AG20443 (cell line): ENCODE results near the gene CLRN3.

Source experiments
- DNase-seq: peaks from one replicate; pipeline ENCODE4 v3.0.0; 2012; ENCODE audit warnings: low spot score, mixed read lengths

CLRN3 gene

GRCh38 chr10:127899766-127900387 lies 7.1 kb upstream of the CLRN3 start:
- DNase-seq, result no peak

DNA sequence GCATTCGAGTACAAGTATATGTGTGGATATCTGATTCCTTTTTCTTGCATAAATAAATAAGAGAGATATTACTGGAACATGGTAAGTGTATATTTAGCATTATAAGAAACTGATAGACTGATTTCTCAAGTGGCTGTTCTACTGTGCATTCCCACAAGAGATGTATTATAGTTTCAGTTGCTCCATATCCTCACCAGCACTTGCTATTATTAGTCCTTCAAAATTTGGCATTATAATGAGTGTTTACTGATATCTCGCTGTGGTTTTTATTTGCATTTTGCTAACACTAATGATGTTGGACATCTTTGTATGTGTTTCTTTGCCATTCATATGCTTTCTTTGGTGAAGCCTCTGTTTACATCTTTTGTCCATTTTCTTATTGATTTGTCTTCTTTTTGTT lies 4.4 kb upstream of the CLRN3 start:
- DNase-seq, result no peak

GRCh38 chr10:127896590-127896989 lies 3.8 kb upstream of the CLRN3 start:
- DNase-seq, result no peak

- DNase-seq, result no peak
Observed at GRCh38 chr10:127894146-127894545, 1.4 kb upstream of the CLRN3 start.

- DNase-seq, result no peak
Observed at GRCh38 chr10:127890832-127891334, 1.9 kb downstream of the CLRN3 start.

DNA sequence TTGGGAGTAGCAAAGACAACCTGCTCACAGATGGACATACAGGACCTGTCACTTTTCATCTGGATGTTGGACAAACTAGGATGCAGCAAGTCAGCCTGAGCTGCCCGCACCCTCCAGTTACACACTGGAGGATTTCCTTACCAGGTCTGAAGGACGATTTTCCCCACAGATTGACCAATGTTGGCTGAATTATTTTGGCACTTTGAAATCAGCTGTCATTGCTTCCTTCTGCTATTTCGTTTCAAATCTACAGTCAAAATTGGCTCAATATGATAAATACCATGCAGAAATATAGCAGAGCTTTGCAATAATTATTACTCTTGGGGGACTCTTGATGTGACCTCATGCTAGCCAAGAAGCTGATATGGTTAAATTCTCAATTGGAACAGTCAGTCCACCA lies 2.5 kb downstream of the CLRN3 start:
- DNase-seq, result no peak

GRCh38 chr10:127889605-127890195 lies 3.0 kb downstream of the CLRN3 start:
- peak; percentile 42 for DNase-seq

DNA sequence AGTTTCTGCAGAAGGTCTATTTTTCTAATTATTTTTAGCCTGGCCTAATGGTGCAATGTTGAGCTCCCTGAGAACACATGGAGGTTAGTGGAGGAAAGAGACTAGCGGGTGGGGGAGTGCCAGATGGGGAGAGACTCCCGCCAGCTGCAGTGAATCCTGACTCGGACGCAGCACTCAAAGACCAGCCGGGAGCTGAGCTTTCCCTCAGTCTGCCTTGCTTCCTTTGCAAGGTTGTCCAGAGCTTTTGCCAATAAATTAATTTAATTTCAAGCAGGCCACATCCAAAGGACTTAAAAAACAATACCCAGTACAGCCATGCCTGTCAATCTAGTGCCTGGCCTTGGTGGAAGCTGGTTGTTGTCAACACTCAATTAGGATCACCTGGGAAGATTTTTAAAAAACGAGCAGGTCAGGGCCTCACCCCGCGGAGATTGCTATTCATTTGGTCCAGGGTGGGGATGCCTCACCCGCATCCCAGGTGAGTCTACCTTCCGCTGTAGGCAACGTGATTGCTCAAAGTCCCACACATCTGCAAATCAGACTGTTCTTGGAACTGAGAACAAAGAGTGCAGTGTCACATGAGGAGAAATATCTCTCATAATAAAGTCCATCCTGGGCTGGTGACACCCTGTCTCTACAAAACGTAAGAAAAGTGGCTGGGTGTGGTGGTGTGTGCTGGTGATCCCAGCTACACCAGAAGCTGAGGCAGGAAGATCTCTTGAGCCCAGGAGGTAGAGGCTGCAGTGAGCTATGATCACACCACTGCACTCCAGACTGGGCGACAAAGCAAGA lies 4.0 kb downstream of the CLRN3 start:
- no peak for DNase-seq

DNA sequence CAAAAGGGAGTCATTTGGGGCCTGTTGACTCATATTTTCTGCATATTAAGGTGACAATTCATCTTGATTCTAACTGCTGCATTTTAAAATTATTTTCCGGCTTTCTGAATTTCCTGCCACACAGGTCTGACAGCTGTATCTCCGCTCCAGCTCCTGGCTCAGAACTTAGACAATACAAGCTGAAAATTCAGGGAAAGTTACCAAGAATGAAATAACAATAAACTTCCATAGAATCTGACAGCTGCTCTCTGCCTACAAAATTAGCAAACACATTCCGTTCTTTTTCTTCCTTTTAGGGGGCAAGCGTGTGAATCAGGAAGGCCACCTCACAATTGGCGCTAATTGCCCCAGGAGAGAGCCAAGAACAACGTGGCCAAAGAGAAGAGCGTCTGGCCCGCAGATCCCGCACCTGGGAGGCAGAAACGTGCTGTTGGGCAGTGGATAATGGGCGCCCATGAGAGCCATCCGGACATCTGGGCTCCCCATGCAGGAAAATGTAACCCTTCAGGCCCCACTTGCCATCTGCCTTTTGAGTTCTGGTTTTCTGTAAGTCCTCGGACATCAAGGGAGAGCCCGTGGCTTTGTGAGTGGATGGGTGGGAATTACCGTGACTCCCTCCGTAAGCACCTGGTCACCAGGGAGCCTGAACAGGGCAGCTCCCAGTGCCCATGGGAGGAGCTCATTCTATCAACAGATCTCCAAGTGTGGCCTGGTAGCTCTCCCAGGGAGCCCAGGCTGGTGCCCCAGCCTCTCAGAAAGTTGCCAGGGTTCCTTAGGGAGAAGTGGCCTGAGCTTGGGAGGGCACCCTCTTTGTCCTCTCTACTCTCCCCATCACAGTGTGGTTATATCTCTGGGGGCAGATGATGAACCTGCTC lies 5.0 kb downstream of the CLRN3 start:
- DNase-seq, result no peak

DNA sequence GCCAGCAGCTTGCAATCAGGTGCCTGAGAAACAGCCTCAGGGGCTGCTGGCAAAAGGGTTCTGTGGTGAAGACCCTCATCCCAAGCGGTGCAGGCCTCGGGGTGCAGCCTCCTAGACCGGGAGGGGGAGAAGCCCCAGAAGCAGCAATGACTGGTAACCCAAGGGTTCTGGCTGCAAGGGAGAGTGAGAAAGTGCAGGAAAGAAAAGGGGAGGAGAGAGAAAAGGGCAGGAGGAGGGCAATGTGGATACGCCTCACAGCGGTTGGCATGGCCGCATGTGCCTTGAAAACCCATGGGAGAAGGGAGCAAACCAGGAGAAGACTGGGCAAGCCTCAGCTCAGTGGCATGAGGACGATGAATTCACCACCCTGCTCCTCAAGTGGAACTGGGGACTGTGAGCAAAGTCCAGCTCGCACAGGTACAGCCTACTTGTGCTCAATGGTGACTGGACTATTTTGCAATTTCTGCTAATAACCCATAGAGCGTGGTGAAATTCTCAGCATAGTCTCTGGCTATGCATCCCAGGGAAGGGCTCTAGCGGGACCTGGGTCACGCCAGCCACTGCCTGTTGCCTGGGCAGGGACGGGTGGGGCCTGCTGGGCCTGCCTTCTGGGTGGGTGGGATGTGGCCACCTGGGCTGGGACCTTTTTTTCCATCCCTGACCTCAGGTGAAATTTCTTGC lies 6.2 kb downstream of the CLRN3 start:
- DNase-seq, result peak; percentile 4

DNA sequence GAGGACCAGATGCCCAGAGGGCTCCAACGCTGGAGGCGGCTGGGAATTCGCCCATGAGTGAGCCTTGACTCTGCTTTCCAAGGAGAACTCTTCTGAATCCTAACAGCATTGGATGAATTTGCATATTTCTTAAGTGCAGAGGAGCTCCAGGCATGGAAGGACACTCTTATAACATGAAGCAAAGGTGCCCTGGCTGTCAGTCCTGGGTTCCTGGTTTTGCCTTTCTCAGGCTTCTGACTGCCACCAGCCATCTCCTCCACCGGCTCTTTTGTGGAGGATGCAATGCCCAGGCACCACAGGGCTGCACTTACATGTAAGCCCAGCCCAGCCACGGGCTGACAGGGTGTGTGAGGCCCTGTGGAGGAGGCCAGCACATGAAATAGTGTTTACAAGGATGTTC lies 8.2 kb downstream of the CLRN3 start:
- DNase-seq, result no peak

DNA sequence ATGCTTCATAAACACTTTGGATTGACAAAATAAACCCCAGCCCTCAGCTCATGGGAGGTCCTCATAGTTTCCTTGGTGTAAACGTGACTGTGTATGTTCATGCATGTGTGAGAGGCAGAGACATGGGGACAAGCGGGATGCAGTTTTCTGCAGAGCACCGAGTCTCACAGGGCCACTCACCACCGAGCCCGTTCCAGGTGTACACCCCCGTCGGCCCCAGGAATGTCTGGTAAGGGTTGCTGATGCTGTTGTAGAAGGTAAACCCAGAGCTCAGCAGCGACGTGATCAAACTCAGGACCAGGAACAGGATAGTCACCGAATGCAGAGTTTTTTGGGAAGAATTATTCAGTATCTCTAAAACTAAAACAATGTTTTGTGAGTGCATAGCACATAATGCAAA lies 9.2 kb downstream of the CLRN3 start:
- DNase-seq, result no peak

DNA sequence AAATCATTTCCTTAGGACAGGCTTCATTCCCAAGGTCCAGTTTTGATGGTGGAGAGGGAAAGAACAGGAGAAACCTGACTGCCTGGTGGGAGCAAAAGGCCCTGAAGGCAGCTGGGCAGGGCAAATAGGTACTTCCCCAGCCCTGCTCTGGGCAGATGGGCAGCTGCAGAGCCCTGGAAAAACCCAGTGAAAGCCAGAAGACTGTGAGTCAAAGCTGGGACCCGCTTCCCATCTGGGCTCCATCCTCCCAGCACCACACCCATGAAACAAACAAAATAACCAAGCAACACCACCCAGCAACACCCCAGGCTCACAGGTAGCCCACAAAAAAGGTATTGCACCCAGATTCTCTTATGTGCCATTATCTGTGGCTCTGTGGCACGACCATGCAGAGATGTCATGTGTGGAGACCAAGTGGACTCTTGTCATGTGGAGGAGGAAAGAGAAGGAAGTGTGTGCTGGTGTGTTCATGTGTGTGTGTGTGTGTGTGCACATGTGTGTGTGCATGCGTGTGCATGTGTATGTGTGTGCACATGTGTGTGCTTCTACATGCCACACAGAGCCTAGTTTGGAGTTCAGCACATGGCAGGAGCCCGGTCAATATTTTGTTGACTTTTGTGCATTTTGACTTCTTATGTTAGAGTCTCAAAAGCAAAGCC lies 9.8 kb downstream of the CLRN3 start:
- DNase-seq, result no peak

DNA sequence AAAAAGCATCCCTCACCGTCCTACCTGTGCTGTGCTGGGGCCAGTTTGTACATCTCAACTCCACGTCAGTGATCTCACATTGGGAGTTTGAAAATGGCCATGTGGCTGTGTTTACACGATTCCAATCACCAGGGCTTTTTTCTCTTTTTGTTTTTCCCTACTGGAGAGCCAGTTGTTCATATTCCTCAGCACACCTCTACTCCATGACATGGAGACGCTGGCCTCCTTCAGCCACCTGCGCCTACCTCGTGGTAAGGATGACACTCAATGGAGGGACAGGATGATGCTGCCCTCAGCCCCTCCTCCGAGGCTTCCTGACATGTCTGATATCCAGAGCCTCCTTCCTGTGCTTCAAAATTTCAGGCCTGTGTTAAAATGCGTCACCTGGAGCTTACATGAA lies 10.3 kb downstream of the CLRN3 start:
- DNase-seq, result no peak

DNA sequence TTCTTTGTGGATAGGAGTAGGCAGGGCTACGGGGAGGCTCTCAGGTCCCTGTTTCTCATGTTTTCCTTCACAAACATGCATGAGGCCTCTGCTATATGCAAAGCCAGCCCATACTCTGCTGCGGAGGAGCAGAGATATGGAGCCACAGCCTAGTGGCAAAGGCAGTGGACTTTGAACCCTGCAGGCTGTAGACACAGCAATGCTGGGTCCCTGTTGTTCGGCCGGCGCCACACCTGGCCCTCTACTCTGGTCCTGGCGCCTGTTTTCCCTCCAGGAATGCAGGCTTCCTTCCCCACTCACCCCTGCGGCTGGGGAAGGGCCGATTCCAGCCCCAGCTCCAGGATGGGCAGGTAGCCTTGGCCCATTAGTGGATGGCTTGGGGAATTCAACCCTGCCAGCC lies 11.5 kb downstream of the CLRN3 start:
- DNase-seq, result no peak

GRCh38 chr10:127880557-127880956 lies 12.2 kb downstream of the CLRN3 start:
- no peak for DNase-seq

DNA sequence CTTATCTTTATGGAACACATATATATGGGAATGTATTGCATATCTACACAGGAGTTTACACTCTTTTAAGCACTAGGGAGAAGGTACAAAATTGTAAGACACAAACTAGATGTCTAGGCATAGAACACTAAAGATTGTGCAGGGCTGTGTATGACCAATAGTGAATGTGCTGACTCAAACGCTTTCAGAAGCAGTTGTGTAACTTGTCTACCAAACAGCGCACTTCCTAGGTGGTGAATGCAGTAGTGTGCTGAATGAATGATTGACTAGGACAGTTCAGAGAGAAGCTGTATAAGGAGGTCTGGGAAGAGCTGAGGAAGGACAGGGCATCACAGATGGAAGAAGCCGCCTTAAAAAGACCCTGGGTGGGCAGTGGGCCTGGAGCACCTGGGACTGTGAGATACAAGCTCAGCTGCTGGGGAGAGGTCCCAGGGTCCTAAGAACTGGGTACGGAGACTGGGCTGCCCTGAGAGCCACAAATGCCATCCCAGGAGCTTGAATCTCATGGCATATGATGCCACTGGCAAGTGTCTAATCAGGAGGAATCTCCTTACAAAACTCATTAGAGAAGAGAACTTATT lies 14.2 kb downstream of the CLRN3 start:
- no peak for DNase-seq

DNA sequence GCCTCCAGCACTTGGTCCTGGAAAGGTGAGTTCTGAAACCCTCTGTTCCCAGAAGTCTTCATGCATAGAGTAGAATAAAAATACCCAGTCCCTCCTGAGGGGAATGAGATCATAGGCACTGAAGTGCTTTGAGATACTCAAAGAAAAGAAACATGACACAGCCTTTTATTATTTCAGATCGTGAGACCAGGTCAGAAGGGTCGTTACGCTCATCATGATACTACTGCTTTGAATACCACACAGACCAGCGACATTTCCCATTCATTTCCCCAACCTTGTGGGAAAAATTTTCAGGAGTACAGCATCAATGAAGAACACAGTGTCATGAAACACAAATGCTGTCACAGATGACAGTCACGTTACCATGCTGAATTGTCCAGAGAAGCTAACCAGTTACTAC lies 15.0 kb downstream of the CLRN3 start:
- no peak for DNase-seq

GRCh38 chr10:127877116-127877515 lies 15.6 kb downstream of the CLRN3 start:
- no peak for DNase-seq

DNA sequence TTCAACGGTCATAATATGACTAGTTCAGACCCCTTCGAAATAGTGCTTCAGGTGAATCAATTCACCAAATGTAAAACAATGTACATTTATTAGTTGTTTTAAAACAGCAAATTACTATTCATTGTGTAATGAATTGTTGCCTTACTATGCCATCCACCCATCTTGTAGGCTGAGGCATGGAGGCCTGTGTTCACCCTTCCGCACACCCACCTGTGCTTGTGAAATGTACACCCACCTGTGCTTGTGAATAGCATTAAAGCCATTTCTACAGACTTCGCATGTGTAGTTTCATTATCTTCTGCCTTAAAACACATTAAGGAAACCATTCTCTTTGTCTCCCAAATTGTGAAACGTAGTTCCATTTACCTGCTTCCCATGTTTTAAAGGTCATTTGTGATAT lies 16.8 kb downstream of the CLRN3 start:
- DNase-seq, result no peak

DNA sequence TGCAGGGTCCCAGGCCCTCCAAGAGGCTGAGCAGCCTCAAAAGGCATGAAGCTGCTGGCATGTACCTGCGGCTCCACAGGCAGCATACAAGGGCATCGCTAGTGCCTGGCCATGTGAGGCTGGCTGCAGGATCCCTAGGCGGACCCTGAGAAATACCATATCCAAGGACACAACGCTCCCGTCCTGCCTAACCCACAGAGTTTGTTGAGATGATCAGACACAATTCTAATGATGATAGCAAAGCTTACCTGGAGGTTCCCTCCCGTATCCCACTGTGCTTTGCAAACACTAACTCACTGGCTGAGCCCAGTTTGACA lies 17.3 kb downstream of the CLRN3 start:
- no peak for DNase-seq
